ENCODE results near the gene EIPR1. TPM values are rescaled to one million over a fixed set of nuclear protein-coding genes. Genes with fewer than 3 reads are reported as not detected.

The EIPR1 gene
- polyA plus RNA-seq, 2 of the 4 experiments (the other 2 are of a cell fraction): 55.0 to 65.0 TPM

DNA sequence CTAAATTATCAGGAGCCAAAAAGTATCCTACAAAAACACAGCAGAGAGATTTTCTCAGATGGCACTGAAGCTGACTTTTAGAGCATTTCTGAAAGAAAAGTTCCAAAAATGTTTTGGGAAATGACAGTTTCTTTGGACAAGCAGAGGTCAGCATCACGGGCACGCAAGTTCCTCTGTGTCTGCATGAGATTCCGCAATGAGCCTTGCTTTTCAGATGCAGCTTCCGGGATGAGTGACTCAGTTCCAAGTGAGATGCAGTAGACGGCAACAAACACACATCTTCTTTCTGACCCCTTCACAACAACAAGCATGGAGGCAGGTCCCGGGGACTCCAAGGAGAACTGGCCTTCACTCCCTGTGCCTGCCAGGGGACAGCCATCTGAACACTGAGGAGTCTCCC, 76.6 kb downstream of the EIPR1 start:
- Histone ChIP-seq H3K4me1 (peaks cover 4% of the 10 kb centered on the region; the same call in 1 of the 3 replicates), H3K4me2 (no peak overlapping the region), H3K9me3 (no peaks in the 10 kb centered on the region), H3K4me3 (no peak overlapping the region), H3K27ac (no peak overlapping the region)
- no peak for FAIRE-seq
- CTCF ChIA-PET: interaction anchor here (0.5 kb wide), 1 partner anchor 59 kb away, joined by 3 read pairs; no protein-coding TSS in a partner anchor
- ATAC-seq: no peak
- TF ChIP-seq, protein P1, sequence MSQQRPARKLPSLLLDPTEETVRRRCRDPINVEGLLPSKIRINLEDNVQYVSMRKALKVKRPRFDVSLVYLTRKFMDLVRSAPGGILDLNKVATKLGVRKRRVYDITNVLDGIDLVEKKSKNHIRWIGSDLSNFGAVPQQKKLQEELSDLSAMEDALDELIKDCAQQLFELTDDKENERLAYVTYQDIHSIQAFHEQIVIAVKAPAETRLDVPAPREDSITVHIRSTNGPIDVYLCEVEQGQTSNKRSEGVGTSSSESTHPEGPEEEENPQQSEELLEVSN (IDR thresholded peaks at IDR 0.05; ENCODE audit: borderline replicate concordance, low read depth): no peak
- no peak for TF ChIP-seq PHF8 (IDR thresholded peaks at IDR 0.05; ENCODE audit: borderline replicate concordance, low read depth)
- no peak for TF ChIP-seq CHD2 (IDR thresholded peaks at IDR 0.05; ENCODE audit: low read length, partially characterized antibody)
- TF ChIP-seq CBX8 (IDR thresholded peaks at IDR 0.05): no peak
- TF ChIP-seq, protein P2, sequence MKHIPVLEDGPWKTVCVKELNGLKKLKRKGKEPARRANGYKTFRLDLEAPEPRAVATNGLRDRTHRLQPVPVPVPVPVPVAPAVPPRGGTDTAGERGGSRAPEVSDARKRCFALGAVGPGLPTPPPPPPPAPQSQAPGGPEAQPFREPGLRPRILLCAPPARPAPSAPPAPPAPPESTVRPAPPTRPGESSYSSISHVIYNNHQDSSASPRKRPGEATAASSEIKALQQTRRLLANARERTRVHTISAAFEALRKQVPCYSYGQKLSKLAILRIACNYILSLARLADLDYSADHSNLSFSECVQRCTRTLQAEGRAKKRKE (CRISPR knock-in tag; IDR thresholded peaks at IDR 0.05; ENCODE audit: low read depth): no peak
- no peak for TF ChIP-seq ZSCAN20 (CRISPR knock-in tag; IDR thresholded peaks at IDR 0.05)
- no peak for TF ChIP-seq EHMT2 (IDR thresholded peaks at IDR 0.05; ENCODE audit: low read depth)
- TF ChIP-seq TFCP2L1 (CRISPR knock-in tag; IDR thresholded peaks at IDR 0.05): no peak
- TF ChIP-seq TP53 (CRISPR knock-in tag; IDR thresholded peaks at IDR 0.05): no peak
- TF ChIP-seq, protein P3, sequence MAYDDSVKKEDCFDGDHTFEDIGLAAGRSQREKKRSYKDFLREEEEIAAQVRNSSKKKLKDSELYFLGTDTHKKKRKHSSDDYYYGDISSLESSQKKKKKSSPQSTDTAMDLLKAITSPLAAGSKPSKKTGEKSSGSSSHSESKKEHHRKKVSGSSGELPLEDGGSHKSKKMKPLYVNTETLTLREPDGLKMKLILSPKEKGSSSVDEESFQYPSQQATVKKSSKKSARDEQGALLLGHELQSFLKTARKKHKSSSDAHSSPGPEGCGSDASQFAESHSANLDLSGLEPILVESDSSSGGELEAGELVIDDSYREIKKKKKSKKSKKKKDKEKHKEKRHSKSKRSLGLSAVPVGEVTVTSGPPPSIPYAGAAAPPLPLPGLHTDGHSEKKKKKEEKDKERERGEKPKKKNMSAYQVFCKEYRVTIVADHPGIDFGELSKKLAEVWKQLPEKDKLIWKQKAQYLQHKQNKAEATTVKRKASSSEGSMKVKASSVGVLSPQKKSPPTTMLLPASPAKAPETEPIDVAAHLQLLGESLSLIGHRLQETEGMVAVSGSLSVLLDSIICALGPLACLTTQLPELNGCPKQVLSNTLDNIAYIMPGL (CRISPR knock-in tag; IDR thresholded peaks at IDR 0.05; ENCODE audit: borderline replicate concordance): no peak
- TF ChIP-seq RAD21 (conservative IDR thresholded peaks at IDR 0.05 in 1 of 2, IDR thresholded peaks at IDR 0.05 in 1 of 2): no peak
- TF ChIP-seq, protein P4, sequence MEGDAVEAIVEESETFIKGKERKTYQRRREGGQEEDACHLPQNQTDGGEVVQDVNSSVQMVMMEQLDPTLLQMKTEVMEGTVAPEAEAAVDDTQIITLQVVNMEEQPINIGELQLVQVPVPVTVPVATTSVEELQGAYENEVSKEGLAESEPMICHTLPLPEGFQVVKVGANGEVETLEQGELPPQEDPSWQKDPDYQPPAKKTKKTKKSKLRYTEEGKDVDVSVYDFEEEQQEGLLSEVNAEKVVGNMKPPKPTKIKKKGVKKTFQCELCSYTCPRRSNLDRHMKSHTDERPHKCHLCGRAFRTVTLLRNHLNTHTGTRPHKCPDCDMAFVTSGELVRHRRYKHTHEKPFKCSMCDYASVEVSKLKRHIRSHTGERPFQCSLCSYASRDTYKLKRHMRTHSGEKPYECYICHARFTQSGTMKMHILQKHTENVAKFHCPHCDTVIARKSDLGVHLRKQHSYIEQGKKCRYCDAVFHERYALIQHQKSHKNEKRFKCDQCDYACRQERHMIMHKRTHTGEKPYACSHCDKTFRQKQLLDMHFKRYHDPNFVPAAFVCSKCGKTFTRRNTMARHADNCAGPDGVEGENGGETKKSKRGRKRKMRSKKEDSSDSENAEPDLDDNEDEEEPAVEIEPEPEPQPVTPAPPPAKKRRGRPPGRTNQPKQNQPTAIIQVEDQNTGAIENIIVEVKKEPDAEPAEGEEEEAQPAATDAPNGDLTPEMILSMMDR (IDR thresholded peaks at IDR 0.05): no peak
- TF ChIP-seq KDM5A (IDR thresholded peaks at IDR 0.05): no peak
- no peak for TF ChIP-seq BHLHE40 (IDR thresholded peaks at IDR 0.05; ENCODE audit: low read depth, low read length)
- WGBS (ENCODE audit: missing lambda C conversion rate): 92% methylated on average over 6 of the region's 6 CpGs
- POLR2A ChIA-PET: no interaction called here
- no peak for DNase-seq (ENCODE audit: low read depth in 1 of 2, low spot score in 1 of 2)

DNA sequence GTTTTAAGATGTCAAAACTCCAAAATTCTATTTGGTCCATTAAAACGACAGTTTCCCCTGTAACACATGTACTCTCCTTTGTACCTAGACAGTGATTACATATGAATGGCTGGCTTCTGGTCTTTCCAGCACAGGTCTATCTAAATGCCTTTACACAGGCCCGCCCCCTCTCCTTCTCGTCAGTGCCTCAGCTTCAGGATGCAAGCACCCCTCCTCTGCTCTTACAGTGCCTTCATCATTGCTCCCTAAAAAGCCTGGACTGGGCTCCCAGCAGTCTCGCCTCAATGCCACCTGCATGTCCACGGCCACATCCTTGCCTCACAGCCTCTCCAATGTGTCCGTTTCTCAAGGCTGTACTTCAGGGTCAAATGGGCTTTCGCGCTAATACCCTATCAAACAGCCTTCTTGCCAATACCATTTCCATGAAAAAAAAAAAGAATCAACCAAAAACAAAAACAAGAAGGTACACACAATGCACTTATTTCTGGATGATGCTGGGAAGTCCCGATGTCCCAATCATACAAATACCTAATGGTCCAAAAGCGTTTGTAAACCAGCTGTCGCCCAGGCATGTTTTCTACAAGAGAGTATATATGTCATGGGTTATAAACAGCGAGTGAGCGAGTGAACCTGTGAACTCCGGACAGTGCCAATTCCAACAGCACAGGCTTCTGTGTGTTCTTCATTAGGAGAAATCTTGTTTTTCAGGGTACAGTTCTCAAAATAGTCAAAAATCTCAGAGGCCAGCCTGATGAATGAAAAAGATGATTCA, 77.2 kb downstream of the EIPR1 start:
- DNase-seq (ENCODE audit: low read depth in 1 of 2, low spot score in 1 of 2): no peak
- FAIRE-seq: no peak
- Histone ChIP-seq H3K4me3 (no peak overlapping the region), H3K9me3 (no peaks in the 10 kb centered on the region), H3K27ac (no peak overlapping the region), H3K4me2 (no peak overlapping the region), H3K4me1 (peaks cover 4% of the 10 kb centered on the region; the same call in 1 of the 3 replicates)
- WGBS (ENCODE audit: missing lambda C conversion rate): 92% methylated on average over 14 of the region's 14 CpGs
- POLR2A ChIA-PET: no interaction called here
- CTCF ChIA-PET: interaction anchor here (0.5 to 0.7 kb wide), 2 partner anchors 60 to 103 kb away, joined by 3 read pairs; no protein-coding TSS in a partner anchor
- ATAC-seq: no peak
- TF ChIP-seq CBX2 (IDR thresholded peaks at IDR 0.05; ENCODE audit: borderline replicate concordance, low read depth) (no peak), KDM1A (IDR thresholded peaks at IDR 0.05; ENCODE audit: low read depth) (no peak), KDM5A (IDR thresholded peaks at IDR 0.05) (no peak), HOXB13 (CRISPR knock-in tag; IDR thresholded peaks at IDR 0.05; ENCODE audit: low read depth) (no peak), RFX5 (IDR thresholded peaks at IDR 0.05) (no peak), RNF2 (IDR thresholded peaks at IDR 0.05; ENCODE audit: borderline replicate concordance, low read depth) (no peak), MAZ (IDR thresholded peaks at IDR 0.05; ENCODE audit: borderline replicate concordance, low read depth, low read length) (no peak), NFE2L2 (conservative IDR thresholded peaks at IDR 0.05; ENCODE audit: low read length) (no peak), TFCP2L1 (CRISPR knock-in tag; IDR thresholded peaks at IDR 0.05) (no peak), ZSCAN20 (CRISPR knock-in tag; IDR thresholded peaks at IDR 0.05) (no peak)
- TF ChIP-seq, protein P5, sequence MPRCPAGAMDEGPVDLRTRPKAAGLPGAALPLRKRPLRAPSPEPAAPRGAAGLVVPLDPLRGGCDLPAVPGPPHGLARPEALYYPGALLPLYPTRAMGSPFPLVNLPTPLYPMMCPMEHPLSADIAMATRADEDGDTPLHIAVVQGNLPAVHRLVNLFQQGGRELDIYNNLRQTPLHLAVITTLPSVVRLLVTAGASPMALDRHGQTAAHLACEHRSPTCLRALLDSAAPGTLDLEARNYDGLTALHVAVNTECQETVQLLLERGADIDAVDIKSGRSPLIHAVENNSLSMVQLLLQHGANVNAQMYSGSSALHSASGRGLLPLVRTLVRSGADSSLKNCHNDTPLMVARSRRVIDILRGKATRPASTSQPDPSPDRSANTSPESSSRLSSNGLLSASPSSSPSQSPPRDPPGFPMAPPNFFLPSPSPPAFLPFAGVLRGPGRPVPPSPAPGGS (IDR thresholded peaks at IDR 0.05): no peak
- TF ChIP-seq, protein P2 (CRISPR knock-in tag; IDR thresholded peaks at IDR 0.05; ENCODE audit: low read depth): no peak
- TF ChIP-seq, protein P6, sequence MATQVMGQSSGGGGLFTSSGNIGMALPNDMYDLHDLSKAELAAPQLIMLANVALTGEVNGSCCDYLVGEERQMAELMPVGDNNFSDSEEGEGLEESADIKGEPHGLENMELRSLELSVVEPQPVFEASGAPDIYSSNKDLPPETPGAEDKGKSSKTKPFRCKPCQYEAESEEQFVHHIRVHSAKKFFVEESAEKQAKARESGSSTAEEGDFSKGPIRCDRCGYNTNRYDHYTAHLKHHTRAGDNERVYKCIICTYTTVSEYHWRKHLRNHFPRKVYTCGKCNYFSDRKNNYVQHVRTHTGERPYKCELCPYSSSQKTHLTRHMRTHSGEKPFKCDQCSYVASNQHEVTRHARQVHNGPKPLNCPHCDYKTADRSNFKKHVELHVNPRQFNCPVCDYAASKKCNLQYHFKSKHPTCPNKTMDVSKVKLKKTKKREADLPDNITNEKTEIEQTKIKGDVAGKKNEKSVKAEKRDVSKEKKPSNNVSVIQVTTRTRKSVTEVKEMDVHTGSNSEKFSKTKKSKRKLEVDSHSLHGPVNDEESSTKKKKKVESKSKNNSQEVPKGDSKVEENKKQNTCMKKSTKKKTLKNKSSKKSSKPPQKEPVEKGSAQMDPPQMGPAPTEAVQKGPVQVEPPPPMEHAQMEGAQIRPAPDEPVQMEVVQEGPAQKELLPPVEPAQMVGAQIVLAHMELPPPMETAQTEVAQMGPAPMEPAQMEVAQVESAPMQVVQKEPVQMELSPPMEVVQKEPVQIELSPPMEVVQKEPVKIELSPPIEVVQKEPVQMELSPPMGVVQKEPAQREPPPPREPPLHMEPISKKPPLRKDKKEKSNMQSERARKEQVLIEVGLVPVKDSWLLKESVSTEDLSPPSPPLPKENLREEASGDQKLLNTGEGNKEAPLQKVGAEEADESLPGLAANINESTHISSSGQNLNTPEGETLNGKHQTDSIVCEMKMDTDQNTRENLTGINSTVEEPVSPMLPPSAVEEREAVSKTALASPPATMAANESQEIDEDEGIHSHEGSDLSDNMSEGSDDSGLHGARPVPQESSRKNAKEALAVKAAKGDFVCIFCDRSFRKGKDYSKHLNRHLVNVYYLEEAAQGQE (IDR thresholded peaks at IDR 0.05): no peak
